HEK293 (cell line): ENCODE measurements around the gene NCKAP5.

Source experiments
- CTCF ChIA-PET: fragments of 350-600 bp; formaldehyde crosslinking; extraction: SDS; loops from one replicate; lab custom pipeline; 2021; ENCODE audit warnings: antibody characterized with exemption; lab: Yijun Ruan, JAX
- POLR2A ChIA-PET: fragments of 300-600 bp; formaldehyde crosslinking; extraction: SDS; loops from one replicate; lab custom pipeline; 2020; ENCODE audit warnings: antibody characterized with exemption, inconsistent platforms; lab: Yijun Ruan, JAX
- H3K27ac ChIP-seq: fragments of 200-500 bp; sonication (Bioruptor generic); 2 replicates; pipeline ENCODE4 v1.5.1; 2014; ENCODE audit warnings: low read depth, low read length, control low read depth, inconsistent platforms; ENCODE audit errors: extremely low read depth
- H3K36me3 ChIP-seq, 2 experiments: fragments of 200-500 bp in 1 of 2; sonication (Bioruptor generic) in 1 of 2; 1 replicate in 1 of 2; 2 replicates in 1 of 2; pipeline ENCODE4 v1.5.1; 2014 to 2017; ENCODE audit warnings: inconsistent platforms in 2 of 2, low read length in 2 of 2; ENCODE audit not compliant: control insufficient read depth in 2 of 2, insufficient read depth in 1 of 2
- H3K4me1 ChIP-seq: fragments of 200-500 bp; sonication (Bioruptor generic); 2 replicates; pipeline ENCODE4 v1.5.1; 2014; ENCODE audit warnings: mild to moderate bottlenecking, low read length, inconsistent platforms; ENCODE audit not compliant: control insufficient read depth, insufficient read depth
- H3K4me3 ChIP-seq: 2 replicates; pipeline ENCODE4 v1.5.1; 2011; ENCODE audit warnings: low read depth, mild to moderate bottlenecking, control low read depth, low read length, moderate library complexity
- H3K9me3 ChIP-seq: fragments of 200-500 bp; sonication (Bioruptor generic); 2 replicates; pipeline ENCODE4 v1.5.1; 2014; ENCODE audit warnings: low read depth, low read length, inconsistent platforms; ENCODE audit not compliant: control insufficient read depth, insufficient read depth
- AEBP2 ChIP-seq: fragments of 450-650 bp; formaldehyde crosslinking; IDR thresholded peaks from 2 replicates; pipeline ENCODE4 v1.5.1; 2016; ENCODE audit warnings: missing biosample characterization, missing genetic modification characterization, borderline replicate concordance
- OVOL3 ChIP-seq: fragments of 450-650 bp; formaldehyde crosslinking; IDR thresholded peaks from 2 replicates; pipeline ENCODE4 v1.5.1; 2016; ENCODE audit warnings: missing biosample characterization, missing genetic modification characterization
- REST ChIP-seq: fragments of 450-650 bp; formaldehyde crosslinking; IDR thresholded peaks from 2 replicates; pipeline ENCODE4 v1.5.1; 2016; ENCODE audit warnings: missing biosample characterization, missing genetic modification characterization
- ZFP69B ChIP-seq: fragments of 450-650 bp; formaldehyde crosslinking; IDR thresholded peaks from 2 replicates; pipeline ENCODE4 v1.5.1; 2016; ENCODE audit warnings: missing biosample characterization, missing genetic modification characterization
- ZNF132 ChIP-seq: fragments of 450-650 bp; formaldehyde crosslinking; IDR thresholded peaks from 2 replicates; pipeline ENCODE4 v1.5.1; 2017; ENCODE audit warnings: missing biosample characterization, missing genetic modification characterization, borderline replicate concordance
- ZNF138 ChIP-seq: fragments of 450-650 bp; formaldehyde crosslinking; IDR thresholded peaks from 2 replicates; pipeline ENCODE4 v1.5.1; 2016; ENCODE audit warnings: missing biosample characterization, missing genetic modification characterization, borderline replicate concordance
- ZNF280D ChIP-seq: fragments of 450-650 bp; formaldehyde crosslinking; IDR thresholded peaks from 2 replicates; pipeline ENCODE4 v1.5.1; 2016; ENCODE audit warnings: missing biosample characterization, missing genetic modification characterization
- ZNF324 ChIP-seq: fragments of 450-650 bp; formaldehyde crosslinking; IDR thresholded peaks from 2 replicates; pipeline ENCODE4 v1.5.1; 2016; ENCODE audit warnings: missing biosample characterization, missing genetic modification characterization
- ZNF426 ChIP-seq: fragments of 450-650 bp; formaldehyde crosslinking; IDR thresholded peaks from 2 replicates; pipeline ENCODE4 v1.5.1; 2017; ENCODE audit warnings: missing biosample characterization, missing genetic modification characterization, mild to moderate bottlenecking, inconsistent platforms, moderate library complexity
- ZNF501 ChIP-seq: fragments of 450-650 bp; formaldehyde crosslinking; IDR thresholded peaks from 2 replicates; pipeline ENCODE4 v1.5.1; 2016; ENCODE audit warnings: missing biosample characterization, missing genetic modification characterization
- ZNF596 ChIP-seq: fragments of 450-650 bp; IDR thresholded peaks from 2 replicates; pipeline ENCODE4 v1.5.0; 2018; ENCODE audit warnings: missing biosample characterization, mild to moderate bottlenecking, missing genetic modification characterization, moderate library complexity
- ZNF600 ChIP-seq: fragments of 450-650 bp; formaldehyde crosslinking; IDR thresholded peaks from 2 replicates; pipeline ENCODE4 v1.5.1; 2016; ENCODE audit warnings: missing biosample characterization, missing genetic modification characterization
- ZNF610 ChIP-seq: fragments of 450-650 bp; formaldehyde crosslinking; IDR thresholded peaks from 2 replicates; pipeline ENCODE4 v1.5.1; 2016; ENCODE audit warnings: missing biosample characterization, missing genetic modification characterization, borderline replicate concordance
- ZNF626 ChIP-seq: fragments of 450-650 bp; sonication (Bioruptor Pico); formaldehyde crosslinking; IDR thresholded peaks from 2 replicates; pipeline ENCODE4 v1.5.1; 2018; ENCODE audit warnings: missing biosample characterization, missing genetic modification characterization, inconsistent platforms
- ZNF701 ChIP-seq: fragments of 450-650 bp; formaldehyde crosslinking; IDR thresholded peaks from 2 replicates; pipeline ENCODE4 v1.5.1; 2016; ENCODE audit warnings: missing biosample characterization, missing genetic modification characterization
- ZNF785 ChIP-seq: fragments of 450-650 bp; formaldehyde crosslinking; IDR thresholded peaks from 2 replicates; pipeline ENCODE4 v1.5.1; 2016; ENCODE audit warnings: missing biosample characterization, missing genetic modification characterization
- ZSCAN23 ChIP-seq: fragments of 450-650 bp; formaldehyde crosslinking; IDR thresholded peaks from 2 replicates; pipeline ENCODE4 v1.5.1; 2016; ENCODE audit warnings: missing biosample characterization, missing genetic modification characterization

NCKAP5 gene

GRCh38 chr2:133122529-133122928 lies 445.7 kb downstream of the NCKAP5 start:
- H3K4me1 ChIP-seq: no peaks in the 10 kb centered on the region; the same call in 1 of the 2 replicates
- H3K27ac ChIP-seq: no peak overlapping the region
- no peaks in the 10 kb centered on the region for H3K36me3 ChIP-seq
- no peak overlapping the region for H3K4me3 ChIP-seq
- H3K9me3 ChIP-seq: no peaks in the 10 kb centered on the region
- no peak for TF ChIP-seq AEBP2 (tag by site-specific recombination)
- TF ChIP-seq ZFP69B (tag by site-specific recombination): no peak
- no peak for TF ChIP-seq ZNF501
- no peak for TF ChIP-seq ZNF701 (tag by site-specific recombination)
- no peak for TF ChIP-seq ZNF626
- TF ChIP-seq ZNF132 (tag by site-specific recombination): no peak
- TF ChIP-seq OVOL3: no peak
- no peak for TF ChIP-seq ZNF138 (tag by site-specific recombination)
- TF ChIP-seq ZNF426 (tag by site-specific recombination): no peak
- TF ChIP-seq ZNF610: no peak
- no peak for TF ChIP-seq ZNF596 (tag by site-specific recombination)
- no peak for TF ChIP-seq ZSCAN23
- no peak for TF ChIP-seq ZNF600 (tag by site-specific recombination)
- POLR2A ChIA-PET: no interaction called here
- CTCF ChIA-PET: no interaction called here

GRCh38 chr2:133120310-133120709 lies 448.0 kb downstream of the NCKAP5 start:
- Histone ChIP-seq H3K9me3 (no peaks in the 10 kb centered on the region), H3K4me3 (no peak overlapping the region), H3K4me1 (no peaks in the 10 kb centered on the region; the same call in 1 of the 2 replicates), H3K27ac (no peak overlapping the region), H3K36me3 (no peaks in the 10 kb centered on the region)
- CTCF ChIA-PET: no interaction called here
- POLR2A ChIA-PET: no interaction called here
- TF ChIP-seq ZNF324 (tag by site-specific recombination): no peak
- no peak for TF ChIP-seq ZNF785 (tag by site-specific recombination)

GRCh38 chr2:133110201-133110600 lies 458.1 kb downstream of the NCKAP5 start:
- ChIA-PET POLR2A (no interaction called here), CTCF (no interaction called here)
- Histone ChIP-seq H3K27ac (no peak overlapping the region), H3K4me3 (no peak overlapping the region), H3K36me3 (no peaks in the 10 kb centered on the region), H3K9me3 (no peaks in the 10 kb centered on the region), H3K4me1 (no peaks in the 10 kb centered on the region)
- TF ChIP-seq ZNF280D (no peak), REST (tag by site-specific recombination) (peak; percentile 24; the same call in 1 of the 2 replicates)
